ENCODE results near the gene CEP128.

Gene CEP128

DNA sequence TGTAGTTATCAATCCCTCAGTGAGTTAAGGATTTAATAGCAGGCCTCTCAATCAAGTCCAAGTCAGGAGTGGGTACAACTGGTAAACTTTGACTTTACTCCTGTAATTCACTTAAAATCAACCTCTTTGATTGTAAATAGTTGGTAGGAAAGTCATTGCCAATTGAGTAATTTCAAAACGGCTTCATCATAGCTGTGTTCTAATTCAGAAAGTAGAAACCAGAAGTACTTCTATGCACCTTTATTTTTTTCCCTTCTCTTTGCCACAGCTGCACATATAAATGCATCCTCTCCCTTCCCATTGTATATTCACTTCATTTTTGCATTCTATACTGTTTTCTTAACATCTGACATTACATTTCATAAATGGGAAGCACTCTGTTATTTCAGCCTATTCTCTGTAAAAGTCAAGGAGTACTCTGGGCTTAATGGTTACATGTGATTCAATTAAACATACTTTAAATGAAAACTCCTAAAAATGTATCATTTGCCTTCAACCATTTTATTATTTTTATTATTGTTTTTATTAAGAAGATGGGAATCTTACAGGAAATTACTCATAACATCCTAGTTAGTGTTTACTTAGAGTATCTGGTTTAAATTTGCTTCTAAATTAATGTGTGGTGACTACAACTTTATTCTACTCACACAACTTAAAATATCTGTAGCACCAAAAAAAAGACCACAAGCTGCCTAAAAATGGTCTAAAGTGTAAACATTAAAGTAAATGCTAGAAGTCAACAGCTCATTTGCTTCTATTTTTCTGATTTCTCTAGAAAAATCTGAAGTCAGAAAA, 171.2 kb downstream of the CEP128 start:
- DNase-seq: no peak

DNA sequence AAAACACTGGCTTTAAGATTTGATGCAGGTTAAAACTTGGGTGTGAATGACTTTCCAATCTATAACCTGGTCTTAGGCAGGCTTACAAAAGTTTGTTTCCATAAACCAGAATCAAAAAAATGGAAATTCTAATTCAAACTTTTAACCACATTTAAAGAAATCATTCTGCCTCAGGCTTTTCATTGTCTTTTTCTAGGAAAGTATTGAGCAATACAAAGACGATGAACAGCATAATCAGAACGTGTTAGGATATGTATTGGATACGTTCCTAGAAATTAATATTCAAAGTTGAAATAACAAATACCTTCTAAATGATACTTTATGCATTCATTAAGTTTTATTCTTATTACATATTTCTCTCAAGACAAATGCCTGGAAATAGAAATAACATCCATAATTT, 172.9 kb downstream of the CEP128 start:
- no peak for DNase-seq

DNA sequence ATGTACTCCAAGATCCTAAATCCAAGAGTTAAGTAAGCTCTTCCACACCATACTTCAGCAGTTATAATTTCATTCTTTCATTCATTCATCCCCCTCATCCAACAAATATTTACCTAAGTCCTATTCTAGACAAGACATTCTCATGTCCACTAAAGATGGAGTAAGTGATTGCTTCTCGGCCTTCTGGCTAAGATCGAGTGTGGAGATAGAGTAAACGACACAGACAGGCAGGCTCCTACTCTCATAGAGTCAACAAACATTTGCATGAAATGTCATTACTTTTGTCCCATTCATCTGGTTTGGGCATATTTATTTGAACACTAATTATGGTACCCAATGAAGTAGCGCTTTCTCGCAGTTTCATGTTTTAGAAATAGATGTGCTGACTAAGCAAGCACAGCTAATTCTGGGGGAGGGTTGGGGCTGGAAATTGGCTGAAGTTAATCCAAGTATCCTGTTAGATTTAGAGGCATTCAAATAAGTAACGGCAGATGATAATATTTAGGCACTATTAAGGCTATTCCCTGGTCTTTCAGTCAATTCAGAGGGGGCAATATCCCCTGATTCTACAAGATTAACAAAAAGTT, 176.5 kb downstream of the CEP128 start:
- DNase-seq: no peak

DNA sequence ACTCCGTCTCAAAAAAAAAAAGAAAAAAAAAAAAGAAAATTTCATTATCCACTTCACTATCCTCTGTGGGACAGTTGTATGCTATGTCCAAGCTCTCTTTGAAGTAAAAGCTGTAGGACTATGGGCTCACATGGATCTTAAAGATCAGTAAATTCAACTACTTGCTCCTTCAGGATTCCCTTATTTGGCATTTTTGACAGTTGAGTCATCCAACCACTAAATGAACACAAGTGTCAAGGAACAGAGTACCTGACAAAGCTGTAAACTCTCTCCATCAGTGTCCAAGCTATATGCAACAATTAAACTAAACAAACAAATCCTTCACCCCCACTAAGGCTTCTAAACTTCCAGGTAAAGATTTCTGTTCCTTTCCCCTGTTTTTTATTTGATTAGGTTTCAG, 177.0 kb downstream of the CEP128 start:
- DNase-seq: no peak

DNA sequence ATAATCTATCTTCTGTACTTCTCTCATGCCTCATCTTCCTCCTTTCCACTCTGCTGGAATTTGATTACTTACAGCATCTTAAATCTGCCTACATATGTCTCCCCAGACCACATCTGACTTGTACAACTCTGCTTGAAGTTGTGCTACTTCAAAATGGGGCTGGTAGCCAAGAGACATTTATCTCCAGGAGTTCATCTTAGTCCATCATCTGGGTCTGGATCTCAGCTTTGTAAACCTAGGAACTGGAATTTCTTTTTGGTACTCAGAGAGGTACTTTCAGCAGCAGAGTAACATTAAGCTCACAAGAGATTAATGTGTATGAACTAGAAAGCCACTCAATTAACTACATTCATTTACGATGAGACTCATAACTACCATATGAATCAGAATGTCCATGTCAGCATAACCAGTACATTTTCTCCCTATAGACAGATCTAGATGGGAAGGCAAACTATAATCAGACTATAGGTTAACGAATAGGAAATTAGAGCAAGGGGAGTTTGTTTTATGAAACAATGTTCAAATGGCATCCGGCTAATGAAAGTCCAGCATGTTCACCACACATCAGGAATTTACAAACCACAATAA, 178.8 kb downstream of the CEP128 start:
- no peak for DNase-seq

DNA sequence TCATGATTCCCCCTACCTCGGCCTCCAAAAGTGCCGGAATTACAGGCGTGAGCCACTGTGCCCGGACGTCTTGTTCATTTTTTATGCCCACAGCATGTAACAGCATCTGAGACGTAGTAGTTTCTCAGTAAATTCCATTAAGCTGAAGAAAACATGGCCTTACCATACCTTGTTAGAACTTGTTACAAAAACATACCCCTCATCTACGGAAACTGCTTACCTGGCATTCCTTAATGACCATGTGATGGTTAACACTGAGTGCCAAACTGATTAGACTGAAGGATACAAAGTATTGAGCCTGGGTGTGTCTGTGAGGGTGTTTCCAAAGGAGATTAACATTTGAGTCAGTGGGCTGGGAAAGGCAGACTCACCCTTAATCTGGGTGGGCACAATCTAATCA, 186.8 kb downstream of the CEP128 start:
- DNase-seq: no peak

DNA sequence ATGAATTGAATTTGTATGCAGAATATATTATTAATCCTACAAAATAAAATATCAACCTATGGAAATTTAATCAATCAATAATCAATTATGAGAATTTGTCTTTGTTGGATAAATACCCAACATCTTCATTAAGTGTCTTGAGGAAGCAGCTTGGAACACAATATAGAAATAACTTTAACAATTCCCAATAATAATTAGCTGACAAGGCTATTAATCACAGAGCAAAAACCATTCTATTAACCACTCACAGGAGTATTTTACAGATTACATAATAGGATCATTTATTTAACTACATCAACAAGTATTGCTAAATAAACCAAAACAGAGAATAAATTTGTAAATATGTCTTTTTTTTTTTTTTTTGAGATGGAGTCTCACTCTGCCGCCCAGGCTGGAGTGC, 190.3 kb downstream of the CEP128 start:
- no peak for DNase-seq

DNA sequence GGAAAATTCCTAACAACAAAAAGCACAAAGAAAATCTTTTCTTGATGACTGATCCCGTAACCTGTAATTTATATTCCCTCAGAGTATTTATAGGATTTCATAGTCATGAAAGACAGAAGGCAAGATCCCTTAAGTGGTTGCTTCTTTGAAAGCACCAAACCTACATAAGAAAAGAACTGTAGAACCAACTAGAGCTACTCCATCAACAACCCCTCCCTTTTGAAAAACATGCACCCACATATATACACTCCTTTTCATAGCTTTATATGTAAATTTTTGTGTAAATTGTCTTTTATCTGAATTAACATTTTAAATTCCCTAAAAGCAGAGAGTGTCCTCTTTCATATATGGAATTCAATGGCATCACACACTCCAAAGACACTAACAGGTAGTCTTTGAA, 215.3 kb downstream of the CEP128 start:
- DNase-seq: no peak

DNA sequence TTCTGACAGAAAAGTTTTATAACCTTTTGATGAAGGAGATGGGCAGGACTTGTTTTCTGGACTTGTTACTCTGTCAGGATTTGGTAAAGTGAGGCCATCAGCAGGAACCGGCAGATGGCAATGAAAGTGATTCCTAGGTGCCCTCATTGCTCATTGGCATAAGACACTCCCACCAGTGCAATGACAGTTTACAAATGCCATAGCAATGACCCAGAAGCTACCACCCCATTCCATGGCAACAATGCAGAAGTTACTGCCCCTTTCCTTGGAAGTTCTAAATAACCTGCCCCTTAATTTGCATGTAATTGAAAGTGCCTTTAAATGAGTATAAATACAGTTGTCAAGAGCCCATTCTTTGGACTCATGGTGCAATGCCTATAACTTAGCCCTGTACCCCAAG, 222.6 kb downstream of the CEP128 start:
- DNase-seq: no peak

DNA sequence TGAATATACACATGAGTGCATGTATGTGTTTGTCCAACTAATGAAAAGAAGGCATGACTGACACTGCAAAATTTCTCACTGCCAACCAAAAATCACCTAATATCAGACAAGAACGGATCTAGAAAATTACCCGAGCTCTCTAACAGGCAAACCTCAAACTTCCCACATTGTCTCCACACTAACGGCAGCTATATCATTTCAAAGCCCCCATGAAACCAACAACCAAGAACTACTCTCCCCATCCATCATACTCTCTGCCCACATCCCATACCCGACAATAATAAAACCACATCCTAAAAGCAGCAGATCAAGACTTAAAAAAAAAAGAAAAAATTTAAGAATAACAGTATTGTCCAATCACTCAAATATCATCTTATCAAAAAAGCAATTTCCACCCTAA, 227.1 kb downstream of the CEP128 start:
- DNase-seq: no peak

DNA sequence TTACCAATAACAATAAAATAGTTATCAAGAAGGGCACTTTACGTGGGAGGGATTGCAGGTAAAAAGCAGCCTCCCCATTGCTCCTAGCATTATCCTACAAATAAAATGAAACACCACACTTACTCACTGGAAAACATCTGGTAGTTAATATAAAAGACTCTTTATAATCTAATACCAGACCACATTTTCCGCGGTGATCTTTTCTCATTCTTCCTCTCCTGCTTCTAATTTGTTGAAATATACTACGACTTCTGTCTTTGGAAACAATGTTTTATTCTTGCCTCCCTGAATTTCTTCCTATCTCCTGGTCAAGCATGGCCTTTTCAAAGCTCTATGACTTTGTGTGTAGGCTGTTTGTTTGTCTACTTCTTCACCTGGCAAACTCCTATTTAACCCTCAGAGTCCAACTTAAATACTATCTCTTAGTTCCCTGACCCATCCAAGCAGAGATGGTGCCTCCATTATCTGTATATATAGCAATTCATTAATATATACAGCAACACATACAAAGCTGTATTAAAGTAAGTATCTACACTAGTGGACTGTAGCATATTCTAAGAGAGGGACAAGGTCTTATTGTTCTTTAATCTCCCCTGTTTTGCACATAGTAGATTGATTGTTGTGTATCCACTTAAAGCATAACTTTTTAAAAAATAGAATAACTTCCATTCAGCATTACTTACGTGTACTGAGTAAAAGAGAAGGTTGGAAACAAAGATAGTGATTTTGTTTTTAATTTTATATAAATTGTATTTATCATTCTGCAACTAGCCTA, 228.3 kb downstream of the CEP128 start:
- DNase-seq: no peak

DNA sequence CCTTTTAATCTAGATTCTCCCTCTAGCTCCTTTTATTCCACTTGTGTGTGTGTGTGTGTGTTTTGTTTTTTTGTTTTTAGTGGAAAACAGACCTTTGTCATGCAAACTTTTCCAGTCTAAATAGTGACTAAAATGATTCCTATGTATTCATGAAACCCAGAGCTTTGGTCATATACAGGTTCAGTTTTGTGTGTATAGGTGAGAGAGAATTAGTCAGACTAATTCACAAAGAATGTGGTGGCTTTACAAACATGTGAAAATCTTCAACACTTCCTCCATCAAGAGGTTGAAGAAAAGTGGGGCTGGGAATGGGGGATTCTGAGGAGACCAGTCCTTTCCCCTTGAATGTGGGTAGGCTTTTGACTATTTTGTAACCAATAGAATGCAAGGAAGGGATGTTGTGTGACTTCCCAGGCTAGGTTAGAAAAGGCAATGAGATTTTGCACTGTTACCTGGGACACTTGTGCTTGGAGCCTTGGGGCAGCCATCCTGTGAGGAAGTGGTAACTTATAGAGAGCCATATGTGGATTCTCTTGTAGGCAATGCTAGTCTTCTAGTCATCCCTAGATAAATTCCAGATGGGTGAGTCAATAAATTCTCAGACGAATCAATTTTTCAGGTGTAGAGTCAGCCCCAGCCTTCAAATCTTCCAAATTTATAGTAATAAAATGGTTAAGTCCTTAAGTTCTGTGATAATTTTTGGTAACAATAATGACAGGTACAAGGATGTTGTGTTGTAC, 236.1 kb downstream of the CEP128 start:
- DNase-seq: no peak

DNA sequence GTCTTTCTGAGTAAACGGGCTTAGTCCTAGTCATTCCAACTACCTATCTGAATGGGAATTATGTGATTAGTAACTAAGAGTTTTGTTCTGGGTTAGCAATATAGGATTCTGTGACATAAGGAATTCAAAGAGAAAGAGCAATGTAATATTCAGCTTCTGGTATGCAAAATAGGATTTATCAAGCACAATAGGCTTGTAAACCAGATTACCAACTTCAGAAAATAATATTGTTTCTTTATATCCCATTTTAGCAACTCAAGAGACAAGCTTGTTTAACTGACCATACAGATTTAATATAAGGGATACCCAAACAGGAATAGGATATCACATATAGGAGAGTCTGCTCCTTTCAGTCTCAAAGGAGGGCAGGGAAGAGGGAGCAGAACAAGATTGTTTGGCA, 240.9 kb downstream of the CEP128 start:
- no peak for DNase-seq

DNA sequence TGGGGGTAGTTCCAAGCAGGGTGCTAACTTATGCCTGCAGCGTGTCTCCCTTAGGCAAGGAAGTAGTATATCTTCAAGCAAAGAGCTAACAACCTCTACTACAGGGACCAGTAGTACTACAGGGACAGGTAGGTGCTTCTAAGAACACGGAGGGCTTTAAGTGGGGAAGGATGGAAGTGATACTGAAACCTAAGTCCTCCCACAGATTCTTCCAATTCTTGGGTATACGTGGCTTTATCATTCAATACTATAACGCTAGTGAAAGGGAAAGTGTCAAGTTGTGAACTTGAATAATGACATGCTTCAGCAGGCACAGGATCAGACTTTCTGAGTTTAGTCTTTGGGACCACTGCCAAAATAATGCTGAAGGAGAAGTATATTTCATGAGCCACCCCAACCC, 241.7 kb downstream of the CEP128 start:
- DNase-seq: no peak

DNA sequence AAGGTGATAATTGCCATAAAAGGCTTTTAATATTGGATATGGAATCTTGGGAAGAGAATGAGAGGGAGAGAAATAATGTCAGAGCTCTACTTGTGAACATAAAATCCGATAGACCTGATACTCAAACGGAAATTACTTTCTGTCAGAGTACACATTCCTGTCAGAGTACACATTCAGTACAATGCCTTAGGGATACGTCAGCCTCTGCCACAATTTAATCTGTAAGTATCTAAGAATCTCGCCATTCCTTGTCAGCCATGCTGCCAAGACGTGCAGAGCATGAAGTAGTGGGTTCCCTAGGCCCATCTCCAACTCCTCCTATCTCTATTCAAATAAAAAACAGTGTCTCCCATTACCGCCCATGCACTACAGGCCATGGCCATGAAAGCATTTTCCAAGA, 242.6 kb downstream of the CEP128 start:
- no peak for DNase-seq

DNA sequence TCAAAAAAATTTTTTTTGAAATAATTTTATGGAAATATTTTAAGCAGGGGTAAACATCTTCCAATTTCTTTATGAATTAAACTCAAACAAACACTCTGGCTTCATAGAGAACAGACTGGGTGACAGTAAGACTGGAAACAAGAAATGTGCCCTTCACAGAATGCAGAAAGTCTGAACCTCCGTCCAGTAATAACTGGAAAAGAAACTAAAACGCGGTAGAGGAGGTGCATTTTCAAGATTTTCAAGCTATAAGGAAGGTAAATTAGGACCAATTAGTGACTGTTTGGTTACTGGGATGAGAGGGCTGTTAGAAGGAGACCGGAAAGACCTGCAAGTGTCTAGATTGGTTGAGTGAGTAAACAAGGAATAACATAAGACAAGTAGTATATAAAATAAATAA, 245.7 kb downstream of the CEP128 start:
- no peak for DNase-seq

DNA sequence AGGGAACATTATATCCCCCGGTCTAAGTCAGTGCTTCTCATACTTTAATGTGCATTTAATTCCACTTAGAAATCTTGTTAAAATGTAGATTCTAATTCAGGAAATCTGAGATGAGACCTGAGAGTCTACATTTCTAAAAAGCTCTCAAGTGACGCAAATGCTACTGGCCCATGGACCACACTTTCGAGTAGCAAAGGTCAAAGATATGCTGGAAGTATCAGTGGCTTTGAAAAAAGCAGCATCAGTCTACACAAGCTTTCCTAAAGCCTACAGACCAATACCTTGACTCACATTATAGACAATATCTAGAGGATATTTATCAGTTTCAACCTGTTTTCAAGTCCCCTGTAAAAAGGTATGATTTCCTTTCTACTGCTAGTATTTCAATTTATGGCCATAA, 248.6 kb downstream of the CEP128 start:
- DNase-seq: no peak

DNA sequence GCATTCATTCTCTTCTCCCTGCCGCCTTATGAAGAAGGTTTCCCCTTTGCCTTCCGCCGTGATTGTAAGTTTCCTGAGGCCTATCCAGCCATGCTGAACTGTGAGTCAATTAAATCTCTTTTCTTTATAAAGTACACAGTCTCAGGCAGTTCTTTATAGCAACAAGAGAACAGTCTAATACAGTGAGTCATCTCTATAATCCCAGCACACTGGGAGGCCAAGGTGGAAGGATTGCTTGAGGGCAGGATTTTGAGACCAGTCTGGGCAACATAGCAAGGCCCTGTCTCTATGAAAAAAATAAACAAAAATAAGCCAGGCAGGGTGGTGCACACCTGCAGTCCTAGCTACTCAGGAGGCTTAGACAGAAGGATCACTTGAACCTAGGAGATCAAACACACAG, 259.9 kb downstream of the CEP128 start:
- no peak for DNase-seq

DNA sequence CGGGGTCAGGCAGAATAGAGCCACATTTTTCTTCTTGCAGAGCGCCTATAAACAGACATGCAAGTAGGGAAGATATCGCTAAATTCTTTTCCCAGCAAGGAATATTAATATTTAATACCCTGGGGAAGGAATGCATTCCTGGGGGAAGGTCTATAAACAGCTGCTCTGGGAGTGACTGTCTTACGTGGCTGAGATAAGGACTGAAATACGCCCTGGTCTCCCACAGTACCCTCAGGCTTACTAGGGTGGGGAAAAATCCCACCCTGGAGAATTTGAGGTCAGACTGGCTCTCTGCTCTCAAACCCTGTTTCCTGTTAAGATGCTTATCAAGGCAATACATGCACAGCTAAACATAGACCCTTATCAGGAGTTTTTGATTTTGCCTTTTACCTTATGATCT, 262.3 kb downstream of the CEP128 start:
- DNase-seq: no peak

DNA sequence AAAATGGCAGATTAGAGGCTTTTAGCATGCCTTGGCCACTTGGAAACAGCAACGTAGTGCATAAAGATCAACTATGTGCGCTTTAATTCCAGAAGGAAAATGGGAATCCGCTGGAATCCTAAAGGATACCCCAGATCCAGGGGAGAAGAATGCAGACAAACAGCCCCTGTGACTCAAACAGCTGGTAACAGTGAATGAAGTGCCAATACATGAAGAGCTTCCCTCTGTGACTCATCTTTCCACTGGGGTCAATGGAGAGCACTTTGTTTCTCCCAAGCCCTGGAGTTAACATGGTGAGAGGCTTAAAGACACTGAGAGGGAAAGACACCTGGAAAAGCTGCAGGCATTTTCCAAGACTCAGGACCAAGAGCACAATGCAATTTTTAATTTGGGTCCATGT, 263.1 kb downstream of the CEP128 start:
- DNase-seq: no peak

DNA sequence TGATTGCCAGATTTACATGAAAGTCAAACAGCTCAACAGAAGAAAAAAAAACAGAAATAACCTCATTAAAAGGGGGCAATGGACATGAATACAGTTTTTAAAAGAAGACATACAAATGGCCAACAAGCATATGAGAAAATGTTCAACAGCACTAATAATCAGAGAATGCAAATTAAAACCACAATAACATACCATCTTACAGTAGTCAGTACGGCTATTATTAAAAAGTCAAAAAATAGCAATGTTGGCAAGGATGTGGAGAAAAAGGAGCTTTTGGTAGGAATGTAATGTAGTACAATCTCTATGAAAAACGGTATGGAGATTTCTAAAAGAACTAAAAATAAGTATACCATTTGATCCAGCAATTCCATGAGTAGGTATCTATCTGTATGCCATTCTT, 272.1 kb downstream of the CEP128 start:
- DNase-seq: no peak

DNA sequence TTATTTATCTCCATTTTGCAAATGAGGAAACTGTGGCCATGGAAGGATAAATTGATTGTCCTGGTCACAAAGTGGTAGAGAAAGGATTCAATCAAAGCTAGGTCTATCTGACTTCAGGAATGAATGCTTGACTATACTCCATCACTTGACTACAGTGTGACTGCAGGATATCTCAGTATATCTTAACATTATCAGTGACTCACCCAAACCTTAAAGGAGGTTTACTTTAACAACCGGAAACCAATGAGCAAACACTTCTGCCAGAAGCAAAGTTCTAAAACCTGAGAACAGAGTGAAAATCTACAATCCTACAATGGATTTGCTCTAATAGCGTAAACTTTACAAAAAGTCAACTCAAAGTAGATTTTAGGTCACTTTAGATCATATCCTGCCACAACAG, 277.0 kb downstream of the CEP128 start:
- no peak for DNase-seq

DNA sequence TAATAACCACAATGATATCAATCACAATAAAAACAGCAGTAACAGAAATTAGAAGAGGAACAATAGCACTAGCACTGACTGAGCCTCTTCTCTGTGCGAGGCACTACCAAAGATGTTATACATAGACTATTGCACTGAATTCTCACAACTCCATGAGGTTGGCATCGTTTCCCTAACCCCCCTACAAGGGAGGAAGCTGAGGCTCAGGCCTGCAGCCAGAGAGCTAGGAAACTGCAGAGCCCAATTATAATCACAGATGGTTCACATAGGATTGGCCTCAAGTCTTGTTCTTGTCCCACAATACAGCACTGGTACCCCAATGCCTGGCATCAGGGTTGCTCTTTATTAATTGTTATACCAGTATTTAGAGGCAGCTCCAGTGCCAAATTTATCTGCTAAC, 278.0 kb downstream of the CEP128 start:
- no peak for DNase-seq

Data from inflammatory macrophage treated with lipopolysaccharide for 4 hours (primary cell).